Mammary epithelial cell (primary cell): ENCODE results near the gene MAPK4.

Source experiments
- EZH2 ChIP-seq: IDR thresholded peaks from 2 replicates; pipeline ENCODE4 v1.6.1; 2012; ENCODE audit warnings: low read length, inconsistent platforms, borderline replicate concordance
- TF ChIP-seq, protein P1 (sequence below), 2 donors: IDR thresholded peaks in 1 of 2; conservative IDR thresholded peaks in 1 of 2; 2 replicates each; pipeline ENCODE4 v1.5.1; 2011 to 2012; ENCODE audit warnings: inconsistent platforms in 2 of 2, low read length in 2 of 2, mild to moderate bottlenecking in 2 of 2, control low read depth in 1 of 2, low read depth in 1 of 2; ENCODE audit not compliant: insufficient read depth in 1 of 2; ENCODE audit errors: extremely low read depth in 1 of 2

DNA sequence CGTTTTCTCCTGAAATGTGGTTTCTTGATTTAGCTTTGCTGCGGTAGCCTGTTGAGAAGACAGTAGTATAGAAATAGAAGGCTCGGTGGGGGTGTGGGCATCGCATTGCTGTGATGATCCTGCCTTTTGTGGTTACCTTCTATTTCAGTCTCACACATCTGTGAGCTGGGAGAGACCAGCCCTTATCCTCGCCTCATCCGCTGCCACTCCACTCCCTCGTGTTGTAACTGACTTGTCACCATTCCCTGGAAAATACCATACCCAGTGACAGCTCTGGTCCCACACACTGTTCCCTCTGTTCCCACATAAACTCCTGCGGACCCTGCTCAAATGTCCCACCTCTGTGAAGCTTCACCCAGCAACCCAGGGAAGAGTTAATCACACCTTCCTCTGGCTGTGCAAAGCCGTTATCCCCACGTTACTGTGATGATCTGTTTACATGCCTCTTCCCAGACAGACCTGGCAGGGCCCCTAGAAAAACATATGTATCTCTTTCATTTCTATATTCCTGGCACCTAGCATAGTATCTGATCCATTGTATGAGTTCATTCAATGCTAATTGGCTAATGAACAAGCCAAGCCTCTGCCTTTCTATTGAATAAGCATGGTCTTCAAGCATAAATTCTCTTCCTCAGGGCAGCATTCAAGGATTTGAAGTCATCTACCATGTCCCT lies 114.6 kb downstream of the MAPK4 start:
- TF ChIP-seq, protein P1, sequence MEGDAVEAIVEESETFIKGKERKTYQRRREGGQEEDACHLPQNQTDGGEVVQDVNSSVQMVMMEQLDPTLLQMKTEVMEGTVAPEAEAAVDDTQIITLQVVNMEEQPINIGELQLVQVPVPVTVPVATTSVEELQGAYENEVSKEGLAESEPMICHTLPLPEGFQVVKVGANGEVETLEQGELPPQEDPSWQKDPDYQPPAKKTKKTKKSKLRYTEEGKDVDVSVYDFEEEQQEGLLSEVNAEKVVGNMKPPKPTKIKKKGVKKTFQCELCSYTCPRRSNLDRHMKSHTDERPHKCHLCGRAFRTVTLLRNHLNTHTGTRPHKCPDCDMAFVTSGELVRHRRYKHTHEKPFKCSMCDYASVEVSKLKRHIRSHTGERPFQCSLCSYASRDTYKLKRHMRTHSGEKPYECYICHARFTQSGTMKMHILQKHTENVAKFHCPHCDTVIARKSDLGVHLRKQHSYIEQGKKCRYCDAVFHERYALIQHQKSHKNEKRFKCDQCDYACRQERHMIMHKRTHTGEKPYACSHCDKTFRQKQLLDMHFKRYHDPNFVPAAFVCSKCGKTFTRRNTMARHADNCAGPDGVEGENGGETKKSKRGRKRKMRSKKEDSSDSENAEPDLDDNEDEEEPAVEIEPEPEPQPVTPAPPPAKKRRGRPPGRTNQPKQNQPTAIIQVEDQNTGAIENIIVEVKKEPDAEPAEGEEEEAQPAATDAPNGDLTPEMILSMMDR (conservative IDR thresholded peaks at IDR 0.05 in 1 of 2, IDR thresholded peaks at IDR 0.05 in 1 of 2; ENCODE audit: extremely low read depth in 1 of 2, insufficient read depth in 1 of 2, low read depth in 1 of 2, low read length in 2 of 2) = no peak
- TF ChIP-seq EZH2 = no peak
